Sigmoid colon (tissue), 4 donors: Measurements from ENCODE around the gene ISYNA1.

ENCODE experiments used
- CTCF ChIP-seq, 4 experiments: fragments of 450-650 bp in 3 of 4; fragments of 200-600 bp in 1 of 4; IDR thresholded peaks; one replicate each; pipeline ENCODE4 v1.5.1; 2016 to 2019; ENCODE audit warnings: antibody characterized with exemption in 4 of 4, mild to moderate bottlenecking in 3 of 4, moderate library complexity in 2 of 4
- POLR2A ChIP-seq, 2 donors: fragments of 450-650 bp; IDR thresholded peaks; one replicate each; pipeline ENCODE4 v1.6.1; 2016; ENCODE audit warnings: antibody characterized with exemption in 2 of 2, mild to moderate bottlenecking in 2 of 2, moderate library complexity in 2 of 2
- POLR2AphosphoS5 ChIP-seq, 4 donors: sonication (generic); formaldehyde crosslinking; IDR thresholded peaks; one replicate each; pipeline ENCODE4 v1.6.1; 2017; ENCODE audit warnings: antibody characterized with exemption in 4 of 4

GRCh38 chr19:18456279-18456678 lies 18.3 kb upstream of the ISYNA1 start:
- TF ChIP-seq CTCF (IDR thresholded peaks at IDR 0.05) (no peak), POLR2AphosphoS5 (IDR thresholded peaks at IDR 0.05) (no peak), POLR2A (IDR thresholded peaks at IDR 0.05) (no peak)
